PFSK-1 (cell line): Measurements from ENCODE around the gene PTRH1.

Experiments
- FOXP2 ChIP-seq: optimal IDR thresholded peaks from 2 replicates; pipeline ENCODE3; 2011; ENCODE audit warnings: borderline replicate concordance, control low read depth, inconsistent platforms; ENCODE audit not compliant: insufficient read depth; ENCODE audit errors: extremely low read length, extremely low read depth
- POLR2AphosphoS5 ChIP-seq: IDR thresholded peaks from 2 replicates; pipeline ENCODE4 v1.6.1; 2012; ENCODE audit warnings: low read depth, mild to moderate bottlenecking, control low read depth, low read length, moderate library complexity
- REST ChIP-seq, 2 experiments: IDR thresholded peaks; 2 replicates each; pipeline versions ENCODE4 v1.6.1 to v1.8.0; 2011 to 2012; ENCODE audit warnings: low read depth in 2 of 2, low read length in 2 of 2, control low read depth in 1 of 2, inconsistent platforms in 1 of 2, mild to moderate bottlenecking in 1 of 2, moderate library complexity in 1 of 2; ENCODE audit not compliant: insufficient read depth in 1 of 2
- SIN3A ChIP-seq: IDR thresholded peaks from 2 replicates; pipeline ENCODE4 v1.6.1; 2012; ENCODE audit warnings: mild to moderate bottlenecking, low read length, moderate library complexity, borderline replicate concordance; ENCODE audit not compliant: insufficient read depth
- TAF1 ChIP-seq: IDR thresholded peaks from 2 replicates; pipeline ENCODE4 v1.6.1; 2012; ENCODE audit warnings: low read length, control low read depth, borderline replicate concordance; ENCODE audit not compliant: insufficient read depth

Gene PTRH1

GRCh38 chr9:127728808-127729207, 13.3 kb upstream of the PTRH1 start:
- no peak for TF ChIP-seq SIN3A
- TF ChIP-seq REST (IDR thresholded peaks at IDR 0.05; ENCODE audit: insufficient read depth in 1 of 2, low read depth in 2 of 2, low read length in 2 of 2), result no peak
- no peak for TF ChIP-seq TAF1
- TF ChIP-seq POLR2AphosphoS5, result no peak
- TF ChIP-seq FOXP2, result no peak

GRCh38 chr9:127726871-127727270, 11.4 kb upstream of the PTRH1 start:
- TF ChIP-seq TAF1 (no peak), FOXP2 (no peak), SIN3A (no peak)

- TF ChIP-seq FOXP2 (no peak), REST (IDR thresholded peaks at IDR 0.05; ENCODE audit: insufficient read depth in 1 of 2, low read depth in 2 of 2, low read length in 2 of 2) (no peak), TAF1 (no peak), POLR2AphosphoS5 (no peak), SIN3A (no peak)
Observed at GRCh38 chr9:127724012-127724411, 8.5 kb upstream of the PTRH1 start.

GRCh38 chr9:127723444-127723843, 8.0 kb upstream of the PTRH1 start:
- TF ChIP-seq TAF1 (no peak), REST (IDR thresholded peaks at IDR 0.05; ENCODE audit: insufficient read depth in 1 of 2, low read depth in 2 of 2, low read length in 2 of 2) (no peak), SIN3A (no peak), POLR2AphosphoS5 (no peak), FOXP2 (no peak)

GRCh38 chr9:127723013-127723412, 7.5 kb upstream of the PTRH1 start:
- TF ChIP-seq POLR2AphosphoS5 (no peak), TAF1 (no peak), REST (IDR thresholded peaks at IDR 0.05; ENCODE audit: insufficient read depth in 1 of 2, low read depth in 2 of 2, low read length in 2 of 2) (no peak), FOXP2 (no peak), SIN3A (no peak)
